Activated CD8-positive, alpha-beta T cell treated with anti-CD3 and anti-CD28 coated beads, Interleukin-2, amount 10 ng/mL, durations not matched to agents 7 days and 5 days (primary cell): ENCODE measurements around the gene CCDC14. TPM values are rescaled to one million over a fixed set of nuclear protein-coding genes. Genes with fewer than 3 reads are reported as not detected.
"Not testable (repeated sequence)": the region's sequence is repeated elsewhere in the genome, so short reads cannot be mapped to it uniquely, and the experiment has no call there.

Experiments used
- ATAC-seq: fragments of 150-1000 bp; cut with Tn5 transposase; one replicate; pipeline ENCODE4 v1.10.0; 2021; ENCODE audit warnings: moderate library complexity
- CTCF ChIA-PET: fragments of 350-600 bp; sonication (Branson Sonifier 250); formaldehyde crosslinking; loops from one replicate; lab custom pipeline; 2021; ENCODE audit warnings: antibody characterized with exemption; lab: Charles Lee
- POLR2A ChIA-PET: fragments of 350-600 bp; sonication (Branson Sonifier 250); formaldehyde crosslinking; loops from one replicate; lab custom pipeline; 2021; ENCODE audit warnings: antibody characterized with exemption; lab: Charles Lee
- DNase-seq: peaks from one replicate; pipeline ENCODE4 v3.0.0-alpha.2; 2020
- H3K27ac Mint-ChIP-seq: one replicate; pipeline ENCODE4 v1.8.0; 2021; ENCODE audit warnings: mild to moderate bottlenecking, mixed read lengths
- H3K27me3 Mint-ChIP-seq: one replicate; pipeline ENCODE4 v1.8.0; 2021; ENCODE audit warnings: low read depth, mixed read lengths
- H3K36me3 Mint-ChIP-seq: one replicate; pipeline ENCODE4 v1.8.0; 2021; ENCODE audit warnings: low read depth, mixed read lengths
- H3K4me1 Mint-ChIP-seq: one replicate; pipeline ENCODE4 v1.8.0; 2021; ENCODE audit warnings: low read depth, mixed read lengths
- H3K4me3 Mint-ChIP-seq: one replicate; pipeline ENCODE4 v1.8.0; 2021; ENCODE audit warnings: mild to moderate bottlenecking, mixed read lengths
- H3K9me3 Mint-ChIP-seq: one replicate; pipeline ENCODE4 v1.8.0; 2022; ENCODE audit warnings: mixed read lengths; ENCODE audit not compliant: insufficient read depth
- total RNA-seq, 2 experiments: library from RNA; stranded (reverse); gene quantifications; one replicate each; pipeline ENCODE4 v1.2.3, GENCODE V29; 2021

CCDC14 gene
- total RNA-seq, 2 experiments from 2014 or later, result 47.9 to 50.3 TPM

- H3K36me3 Mint-ChIP-seq, H3K4me1 Mint-ChIP-seq, H3K9me3 Mint-ChIP-seq, POLR2A ChIA-PET, ATAC-seq, DNase-seq, H3K4me3 Mint-ChIP-seq, CTCF ChIA-PET, H3K27ac Mint-ChIP-seq: not testable (repeated sequence)
- peaks cover 37% of the 10 kb centered on the region for H3K27me3 Mint-ChIP-seq
Observed at GRCh38 chr3:123981317-123981716, 20.3 kb upstream of the CCDC14 start.

- DNase-seq (no peak), ATAC-seq (no peak)
- no peaks in the 10 kb centered on the region for H3K4me1 Mint-ChIP-seq
- ChIA-PET POLR2A (no interaction called here), CTCF (interaction anchor here (0.9 to 2.4 kb wide), 4 partner anchors 8 to 20 kb away, joined by 3 to 8 read pairs (median 4); partner anchors contain the start of gene CCDC14)
- H3K27me3 Mint-ChIP-seq, result peaks cover 38% of the 10 kb centered on the region
- H3K27ac Mint-ChIP-seq, result no peak overlapping the region
- no peak overlapping the region for H3K4me3 Mint-ChIP-seq
- no peaks in the 10 kb centered on the region for H3K9me3 Mint-ChIP-seq
- H3K36me3 Mint-ChIP-seq, result no peaks in the 10 kb centered on the region
Observed at GRCh38 chr3:123980539-123980938, 19.5 kb upstream of the CCDC14 start.

DNA sequence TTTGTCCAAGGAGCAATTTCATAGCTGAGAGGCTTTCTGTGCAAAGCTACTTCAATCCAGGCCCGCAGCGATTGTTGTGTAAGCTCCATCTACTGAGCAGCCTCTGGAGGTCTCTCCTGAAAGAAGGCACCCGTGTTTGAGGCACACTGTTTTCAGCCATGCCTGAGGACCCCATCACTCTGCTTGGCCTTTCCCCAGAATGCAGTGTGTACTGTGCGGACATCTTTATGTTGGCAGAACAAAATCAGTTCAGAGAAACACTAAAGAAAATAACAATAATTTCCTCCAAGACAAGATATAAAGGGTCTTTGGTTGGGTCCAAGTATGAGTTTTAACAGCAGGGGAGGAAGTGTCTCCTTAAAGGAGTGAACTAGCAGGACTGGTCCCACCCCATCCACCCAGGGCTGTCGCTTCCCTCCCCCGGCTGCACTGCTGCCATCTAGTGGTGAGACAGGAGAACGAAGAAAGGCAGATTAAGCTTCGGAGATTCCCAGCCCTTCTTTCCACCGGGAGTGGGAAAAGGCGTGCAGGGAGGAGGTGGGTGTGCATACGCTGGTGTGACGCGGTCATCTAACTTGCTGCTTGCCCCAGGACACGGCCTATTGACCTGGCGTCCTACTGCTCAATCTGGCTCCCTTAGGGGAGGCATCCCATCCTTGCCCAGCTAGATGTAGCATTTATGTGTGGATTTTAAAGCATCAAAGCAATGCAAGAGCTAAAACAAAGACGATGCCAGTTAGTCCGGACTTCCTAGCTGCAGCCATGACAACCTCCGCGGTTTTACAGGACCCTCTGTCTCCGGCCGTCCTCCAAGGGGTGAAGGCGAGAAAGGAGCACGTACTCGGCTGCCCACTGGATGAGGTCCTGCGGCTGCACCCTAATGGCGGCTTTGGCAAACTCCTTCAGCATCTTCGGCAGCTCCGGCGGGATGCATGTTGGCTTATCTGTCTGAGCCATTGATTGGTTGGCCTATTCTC, 18.8 kb upstream of the CCDC14 start:
- H3K27ac Mint-ChIP-seq, H3K4me3 Mint-ChIP-seq, H3K36me3 Mint-ChIP-seq, H3K9me3 Mint-ChIP-seq, H3K4me1 Mint-ChIP-seq, POLR2A ChIA-PET: not testable (repeated sequence)
- ATAC-seq (peak; percentile 72), DNase-seq (peak; percentile 38)
- CTCF ChIA-PET, result interaction anchor here (0.9 to 2.4 kb wide), 4 partner anchors 9 to 19 kb away, joined by 3 to 8 read pairs (median 4); partner anchors contain the start of gene CCDC14
- H3K27me3 Mint-ChIP-seq, result peaks cover 38% of the 10 kb centered on the region

GRCh38 chr3:123976904-123977303, 15.9 kb upstream of the CCDC14 start:
- H3K27me3 Mint-ChIP-seq, result peaks cover 23% of the 10 kb centered on the region
- POLR2A ChIA-PET, H3K4me3 Mint-ChIP-seq, H3K4me1 Mint-ChIP-seq, H3K9me3 Mint-ChIP-seq, H3K36me3 Mint-ChIP-seq, H3K27ac Mint-ChIP-seq, ATAC-seq, DNase-seq, CTCF ChIA-PET: not testable (repeated sequence)

GRCh38 chr3:123976181-123976898, 15.3 kb upstream of the CCDC14 start:
- H3K4me1 Mint-ChIP-seq, POLR2A ChIA-PET, ATAC-seq, H3K36me3 Mint-ChIP-seq, H3K9me3 Mint-ChIP-seq, H3K27ac Mint-ChIP-seq, H3K4me3 Mint-ChIP-seq, DNase-seq: not testable (repeated sequence)
- CTCF ChIA-PET, result interaction anchor here (0.9 kb wide), 1 partner anchor 16 kb away, joined by 3 read pairs; the partner anchor contains the start of gene CCDC14
- H3K27me3 Mint-ChIP-seq, result peaks cover 24% of the 10 kb centered on the region

- CTCF ChIA-PET, H3K9me3 Mint-ChIP-seq, H3K4me1 Mint-ChIP-seq, POLR2A ChIA-PET, H3K27ac Mint-ChIP-seq, H3K36me3 Mint-ChIP-seq, ATAC-seq, DNase-seq, H3K4me3 Mint-ChIP-seq: not testable (repeated sequence)
- H3K27me3 Mint-ChIP-seq, result peaks cover 21% of the 10 kb centered on the region
Observed at GRCh38 chr3:123975030-123975429, 14.0 kb upstream of the CCDC14 start.

DNA sequence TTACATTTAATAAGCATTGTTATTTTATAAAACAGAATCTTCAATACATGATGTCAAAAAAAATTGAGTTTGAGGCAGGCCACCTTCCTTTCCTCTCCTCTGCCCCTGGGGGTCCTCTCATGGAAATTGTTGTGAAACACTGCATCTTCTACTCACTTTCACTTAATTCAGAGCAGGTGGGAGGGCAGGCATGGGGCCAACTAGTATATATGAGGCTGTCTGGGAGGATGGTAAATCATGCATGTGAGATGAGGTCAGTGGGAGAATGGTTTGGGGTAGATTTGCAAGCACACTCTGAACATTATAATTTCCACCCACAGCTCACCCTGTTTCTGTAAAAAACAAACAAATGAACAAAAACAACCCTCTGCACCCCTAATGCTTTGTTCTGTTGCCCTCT, 10.4 kb upstream of the CCDC14 start:
- ChIA-PET CTCF (no interaction called here), POLR2A (no interaction called here)
- Mint-ChIP-seq H3K4me3 (no peak overlapping the region), H3K9me3 (no peaks in the 10 kb centered on the region), H3K36me3 (no peaks in the 10 kb centered on the region), H3K4me1 (no peaks in the 10 kb centered on the region), H3K27me3 (peaks cover 39% of the 10 kb centered on the region), H3K27ac (no peak overlapping the region)
- no peak for DNase-seq
- ATAC-seq, result no peak

DNA sequence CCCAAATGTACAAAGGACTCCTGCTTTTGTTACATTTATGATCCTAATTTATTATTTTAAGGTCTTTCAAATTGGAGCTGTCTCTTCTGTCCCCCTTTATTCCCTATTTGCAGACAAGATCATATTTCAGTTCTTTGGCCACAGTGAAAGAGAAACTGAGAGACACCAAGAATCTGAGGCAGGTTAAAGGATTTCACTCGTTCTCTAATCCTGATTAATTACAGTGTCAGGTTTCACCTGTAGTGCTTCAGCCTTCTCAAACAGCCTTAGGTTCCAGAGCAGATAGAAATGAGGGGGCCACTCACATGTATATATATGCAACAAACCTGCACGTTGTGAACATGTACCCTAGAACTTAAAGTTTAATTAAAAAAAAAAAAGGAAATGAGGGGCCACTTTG, 6.2 kb upstream of the CCDC14 start:
- DNase-seq, H3K4me3 Mint-ChIP-seq, ATAC-seq, CTCF ChIA-PET, POLR2A ChIA-PET, H3K27ac Mint-ChIP-seq, H3K36me3 Mint-ChIP-seq, H3K9me3 Mint-ChIP-seq, H3K4me1 Mint-ChIP-seq: not testable (repeated sequence)
- peaks cover 55% of the 10 kb centered on the region for H3K27me3 Mint-ChIP-seq

- ATAC-seq, result peak; percentile 51
Observed at GRCh38 chr3:123966799-123967198, 5.8 kb upstream of the CCDC14 start.

GRCh38 chr3:123964793-123965192, 3.8 kb upstream of the CCDC14 start:
- POLR2A ChIA-PET, CTCF ChIA-PET, H3K9me3 Mint-ChIP-seq, DNase-seq, H3K4me1 Mint-ChIP-seq, H3K27ac Mint-ChIP-seq, ATAC-seq, H3K36me3 Mint-ChIP-seq, H3K4me3 Mint-ChIP-seq: not testable (repeated sequence)
- peaks cover 44% of the 10 kb centered on the region for H3K27me3 Mint-ChIP-seq

More at GRCh38 chr3:123966799-123967198, 5.8 kb upstream of the CCDC14 start:
- CTCF ChIA-PET, DNase-seq, H3K9me3 Mint-ChIP-seq, POLR2A ChIA-PET, H3K4me3 Mint-ChIP-seq, H3K27ac Mint-ChIP-seq, H3K36me3 Mint-ChIP-seq, H3K4me1 Mint-ChIP-seq: not testable (repeated sequence)
- peaks cover 53% of the 10 kb centered on the region for H3K27me3 Mint-ChIP-seq

GRCh38 chr3:123961508-123961856, 453 bp upstream of the CCDC14 start:
- Mint-ChIP-seq H3K36me3 (peaks cover 4% of the 10 kb centered on the region), H3K4me1 (peaks cover 23% of the 10 kb centered on the region), H3K27ac (peak overlapping the region; percentile 96), H3K4me3 (peak overlapping the region; percentile 97), H3K27me3 (peaks cover 26% of the 10 kb centered on the region), H3K9me3 (no peaks in the 10 kb centered on the region)
- DNase-seq (no peak), ATAC-seq (no peak)
- ChIA-PET CTCF (interaction anchor here (0.8 kb wide), 1 partner anchor 19 kb away, joined by 3 read pairs; no protein-coding TSS in a partner anchor), POLR2A (no interaction called here)

DNA sequence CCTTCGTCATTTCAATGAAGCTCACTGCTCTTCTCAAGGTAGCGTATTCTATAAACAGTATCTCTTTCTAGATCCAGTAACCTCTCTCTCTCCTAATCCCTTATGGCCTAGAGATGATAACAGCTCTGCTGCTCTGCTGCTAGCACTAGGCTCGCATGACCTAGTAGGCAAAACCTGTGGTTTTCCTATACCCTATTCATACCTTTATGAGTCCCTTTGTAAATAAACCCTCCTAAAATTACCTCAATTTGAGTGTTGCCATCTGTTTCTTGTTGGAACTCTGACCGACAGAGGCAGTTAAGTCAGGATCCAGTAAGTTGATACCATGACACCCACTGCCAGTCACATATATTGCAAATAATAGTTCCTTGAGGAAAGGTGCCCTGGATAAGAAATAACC, 7.3 kb downstream of the CCDC14 start:
- H3K4me3 Mint-ChIP-seq, result no peak overlapping the region
- H3K27me3 Mint-ChIP-seq, result no peaks in the 10 kb centered on the region
- no peaks in the 10 kb centered on the region for H3K9me3 Mint-ChIP-seq
- H3K4me1 Mint-ChIP-seq, result peaks cover 4% of the 10 kb centered on the region
- DNase-seq (no peak), ATAC-seq (no peak)
- H3K36me3 Mint-ChIP-seq, result peaks cover 23% of the 10 kb centered on the region
- no peak overlapping the region for H3K27ac Mint-ChIP-seq
- POLR2A ChIA-PET, result no interaction called here
- CTCF ChIA-PET, result no interaction called here
